HepG2 (cell line): Measurements from ENCODE around the gene RAB40C. TPM values are rescaled to one million over a fixed set of nuclear protein-coding genes. Genes with fewer than 3 reads are reported as not detected.

Experiments
- ATAC-seq: fragments of 200-7000 bp; cut with Tn5 transposase; 3 replicates; pipeline ENCODE4 v1.9.1; 2020; ENCODE audit warnings: mild to moderate bottlenecking, moderate library complexity
- BruUV-seq: library from RNA; stranded (reverse); fragments of 400-500 nt; replicated peaks from 2 replicates; lab custom pipeline; 2021; lab: Mats Ljungman, UMichigan
- CTCF ChIA-PET: fragments of 300-600 bp; formaldehyde crosslinking; extraction: SDS; loops from one replicate; lab custom pipeline; 2021; ENCODE audit warnings: low total read pairs, inconsistent platforms, low intra/inter-chr PET ratio; lab: Yijun Ruan, JAX
- POLR2A ChIA-PET: fragments of 350-600 bp; sonication (Branson Sonifier 250); formaldehyde crosslinking; loops from one replicate; lab custom pipeline; 2020; ENCODE audit warnings: antibody characterized with exemption, inconsistent platforms; lab: Yijun Ruan, JAX
- DNase-seq: peaks from one replicate; pipeline ENCODE4 v3.0.0-alpha.2; 2015; ENCODE audit warnings: low spot score
- FAIRE-seq: peaks from 3 replicates; lab custom pipeline; 2011; peaks lifted over from hg19 to GRCh38; lab: Jason Lieb, UNC
- H2AFZ ChIP-seq: one replicate; pipeline ENCODE4 v1.6.1; 2011; ENCODE audit warnings: low read length, inconsistent platforms
- H3K27ac ChIP-seq: fragments of 300-600 bp; 3 replicates; pipeline ENCODE4 v1.8.0; 2011; ENCODE audit warnings: mixed run types, mild to moderate bottlenecking, mixed read lengths, low read length, inconsistent platforms; ENCODE audit not compliant: insufficient read depth; ENCODE audit errors: extremely low read length
- H3K27me3 ChIP-seq, 2 experiments: fragments of 200-600 bp in 1 of 2; 2 replicates in 1 of 2; 3 replicates in 1 of 2; pipeline versions ENCODE4 v1.6.0 to v1.8.0; 2011; ENCODE audit warnings: low read length in 2 of 2, mild to moderate bottlenecking in 2 of 2, moderate library complexity in 2 of 2, inconsistent platforms in 1 of 2; ENCODE audit not compliant: insufficient read depth in 2 of 2, control insufficient read depth in 1 of 2
- H3K36me3 ChIP-seq, 2 experiments: fragments of 200-600 bp in 1 of 2; replicated peaks in 1 of 2; 2 replicates in 1 of 2; 3 replicates in 1 of 2; pipeline versions ENCODE4 v1.5.1 to v1.8.0; 2011; ENCODE audit warnings: low read length in 2 of 2, inconsistent platforms in 1 of 2; ENCODE audit not compliant: insufficient read depth in 2 of 2, control insufficient read depth in 1 of 2
- H3K4me1 ChIP-seq: 2 replicates; pipeline ENCODE4 v1.5.1; 2012; ENCODE audit warnings: low read length, inconsistent platforms; ENCODE audit not compliant: insufficient read depth
- H3K4me2 ChIP-seq: 2 replicates; pipeline ENCODE4 v1.6.0; 2011; ENCODE audit warnings: low read depth, low read length, inconsistent platforms
- H3K4me3 ChIP-seq, 3 experiments: fragments of 200-600 bp in 1 of 3; sonication (generic), shearing (Covaris generic) in 1 of 3; replicated peaks in 1 of 3; 2 replicates each; pipeline ENCODE4 v1.5.1; 2011 to 2016; ENCODE audit warnings: low read length in 3 of 3, inconsistent platforms in 2 of 3, low read depth in 2 of 3, mild to moderate bottlenecking in 2 of 3, control low read depth in 1 of 3, mixed read lengths in 1 of 3; ENCODE audit not compliant: insufficient read depth in 1 of 3
- H3K79me2 ChIP-seq: one replicate; pipeline ENCODE4 v1.6.1; 2011; ENCODE audit warnings: low read length, inconsistent platforms; ENCODE audit not compliant: insufficient read depth
- H3K9ac ChIP-seq: 2 replicates; pipeline ENCODE4 v1.6.0; 2011; ENCODE audit warnings: mild to moderate bottlenecking, low read depth, low read length, inconsistent platforms; ENCODE audit not compliant: insufficient read depth
- H3K9me3 ChIP-seq: 2 replicates; pipeline ENCODE4 v1.5.1; 2012; ENCODE audit warnings: mild to moderate bottlenecking, low read length
- H4K20me1 ChIP-seq: 2 replicates; pipeline ENCODE4 v1.6.0; 2011; ENCODE audit warnings: inconsistent platforms, mild to moderate bottlenecking, low read length, moderate library complexity; ENCODE audit not compliant: insufficient read depth
- HNF1A ChIP-seq, 2 experiments: sonication (generic) in 1 of 2; formaldehyde crosslinking in 1 of 2; IDR thresholded peaks; 2 replicates each; pipeline versions ENCODE4 v1.4.0 to v1.6.1; 2016 to 2020; ENCODE audit warnings: borderline replicate concordance in 1 of 2, low read depth in 1 of 2, mild to moderate bottlenecking in 1 of 2, missing genetic modification reagents in 1 of 2
- MTA1 ChIP-seq: sonication (generic); formaldehyde crosslinking; IDR thresholded peaks from 2 replicates; pipeline ENCODE4 v1.4.0; 2020; ENCODE audit warnings: missing genetic modification reagents, mild to moderate bottlenecking, borderline replicate concordance
- NR2F2 ChIP-seq: IDR thresholded peaks from 2 replicates; pipeline ENCODE4 v1.6.1; 2012; ENCODE audit warnings: low read depth, inconsistent platforms, borderline replicate concordance
- NR3C1 ChIP-seq: sonication (generic); formaldehyde crosslinking; IDR thresholded peaks from 2 replicates; pipeline ENCODE4 v1.4.0; 2020; ENCODE audit warnings: missing genetic modification reagents
- RBM39 ChIP-seq: fragments of 200-400 bp; formaldehyde crosslinking; IDR thresholded peaks from one replicate; pipeline ENCODE4 v1.6.1; 2018; ENCODE audit warnings: antibody characterized with exemption, mild to moderate bottlenecking, low read depth, low read length; ENCODE audit not compliant: poor library complexity, severe bottlenecking
- SNAPC2 ChIP-seq: sonication (generic); formaldehyde crosslinking; IDR thresholded peaks from 2 replicates; pipeline ENCODE4 v1.8.1; 2022; ENCODE audit warnings: mild to moderate bottlenecking, missing genetic modification reagents
- SPEN ChIP-seq: sonication (generic); formaldehyde crosslinking; IDR thresholded peaks from 2 replicates; pipeline ENCODE4 v1.5.1; 2020; ENCODE audit warnings: low read depth, mild to moderate bottlenecking, missing genetic modification reagents
- YEATS4 ChIP-seq: sonication (generic); formaldehyde crosslinking; IDR thresholded peaks from 2 replicates; pipeline ENCODE4 v1.4.0; 2020; ENCODE audit warnings: missing genetic modification reagents, borderline replicate concordance
- ZBTB38 ChIP-seq: sonication (generic); formaldehyde crosslinking; IDR thresholded peaks from 2 replicates; pipeline ENCODE4 v1.5.1; 2020; ENCODE audit warnings: mild to moderate bottlenecking, missing genetic modification reagents
- ZNF124 ChIP-seq: sonication (generic); formaldehyde crosslinking; IDR thresholded peaks from 2 replicates; pipeline ENCODE4 v1.4.0; 2020; ENCODE audit warnings: missing genetic modification reagents
- ZNF768 ChIP-seq: sonication (generic); formaldehyde crosslinking; IDR thresholded peaks from 2 replicates; pipeline ENCODE4 v1.4.0; 2020; ENCODE audit warnings: missing genetic modification reagents
- ZNF83 ChIP-seq: sonication (generic); formaldehyde crosslinking; IDR thresholded peaks from 2 replicates; pipeline ENCODE4 v1.4.0; 2020; ENCODE audit warnings: missing genetic modification reagents, mild to moderate bottlenecking, borderline replicate concordance
- WGBS: methylation state at CpG from one replicate; pipeline ENCODE4 v1.1.6; 2017; ENCODE audit warnings: low lambda C conversion rate; 5-methylcytosine and 5-hydroxymethylcytosine counted together
- in situ Hi-C: cut with HindIII; loops from 2 replicates; pipeline ENCODE4 v1.10.0; 2017; ENCODE audit warnings: low pct_unique_long_range_greater_than_20kb; ENCODE audit not compliant: extremely low pct_ligation_motif_present
- intact Hi-C: fragments of 100-400 bp; cut with micrococcal nuclease; formaldehyde crosslinking; loops from one replicate; pipeline ENCODE4 v1.10.0; 2022; ENCODE audit not compliant: unreplicated experiment
- polyA plus RNA-seq, 8 experiments: library from polyadenylated mRNA; depleted of rRNA in 3 of 8; stranded (reverse) in 7 of 8; unstranded in 1 of 8; fragments of >200 nt; fragmentation: Illumina TruSeq in 4 of 8; extraction: Trizol in 4 of 8; gene quantifications; 2 replicates each; pipeline versions ENCODE4 v1.2.1 to v1.2.3, GENCODE V29; 2011 to 2016; ENCODE audit warnings: low read depth in 4 of 8, missing spikeins in 1 of 8, mixed read lengths in 1 of 8; ENCODE audit not compliant: insufficient read depth in 1 of 8
- total RNA-seq, 5 experiments: library from RNA; depleted of rRNA; stranded (reverse); fragments of >200 nt; fragmentation: Illumina TruSeq; extraction: Trizol; gene quantifications; 2 replicates each; pipeline ENCODE4 v1.2.3, GENCODE V29; 2016; ENCODE audit warnings: low read depth in 1 of 5

The RAB40C gene
- total and polyA plus RNA-seq, 2 of the 13 experiments (the other 11 are each of a cell fraction or from before 2014, with no cell fraction given): 7.7 to 11.5 TPM

GRCh38 chr16:626787-627453, 37.1 kb downstream of the RAB40C start:
- ATAC-seq (no peak), FAIRE-seq (no peak), DNase-seq (no peak)
- WGBS: 97% methylated on average over 23 of the region's 29 CpGs
- no peaks in the 10 kb centered on the region for H3K27me3 ChIP-seq
- no peak overlapping the region for H3K27ac ChIP-seq
- no peaks in the 10 kb centered on the region for H3K9me3 ChIP-seq
- no peaks in the 10 kb centered on the region for H4K20me1 ChIP-seq
- no TSS peak for BruUV-seq
- no peak overlapping the region for H3K4me3 ChIP-seq
- H3K79me2 ChIP-seq: no peaks in the 10 kb centered on the region
- intact Hi-C loops: no loop called here
- H3K4me2 ChIP-seq: no peak overlapping the region
- H3K9ac ChIP-seq: no peak overlapping the region
- H3K4me1 ChIP-seq: peaks cover 19% of the 10 kb centered on the region
- in situ Hi-C loops: no loop called here
- H2AFZ ChIP-seq: no peak overlapping the region
- no peak for TF ChIP-seq ZNF83
- TF ChIP-seq ZNF124: no peak
- no peak for TF ChIP-seq YEATS4 (CRISPR knock-in tag)
- TF ChIP-seq NR3C1 (CRISPR knock-in tag): no peak
- CTCF ChIA-PET: no interaction called here
- H3K36me3 ChIP-seq: peaks cover 4% of the 10 kb centered on the region in 2 experiments; a peak in 2 of 5 replicates
- POLR2A ChIA-PET: interaction anchor here (1.0 kb wide), 1 partner anchor 9 kb away, joined by 3 read pairs; the partner anchor contains the start of gene METTL26

GRCh38 chr16:627454-628239, 37.8 kb downstream of the RAB40C start:
- ATAC-seq (no peak), DNase-seq (no peak), FAIRE-seq (no peak)
- no TSS peak for BruUV-seq
- ChIA-PET POLR2A (interaction anchor here (1.0 kb wide), 1 partner anchor 9 kb away, joined by 3 read pairs; the partner anchor contains the start of gene METTL26), CTCF (no interaction called here)
- no peak overlapping the region for H2AFZ ChIP-seq
- H3K4me2 ChIP-seq: no peak overlapping the region
- intact Hi-C loops: no loop called here
- H3K4me3 ChIP-seq: no peak overlapping the region
- H3K4me1 ChIP-seq: peaks cover 19% of the 10 kb centered on the region
- H3K36me3 ChIP-seq: peaks cover 4% of the 10 kb centered on the region in 2 experiments; a peak in 2 of 5 replicates
- in situ Hi-C loops: no loop called here
- H3K9me3 ChIP-seq: no peaks in the 10 kb centered on the region
- H3K27me3 ChIP-seq: no peaks in the 10 kb centered on the region
- no peak overlapping the region for H3K27ac ChIP-seq
- H3K79me2 ChIP-seq: no peaks in the 10 kb centered on the region
- H3K9ac ChIP-seq: no peak overlapping the region
- no peaks in the 10 kb centered on the region for H4K20me1 ChIP-seq
- 89% methylated on average over 28 of the region's 50 CpGs for WGBS
- TF ChIP-seq MTA1 (CRISPR knock-in tag) (0 out of 2 replicates have a peak, but pooled peaks have one; percentile 51), RBM39 (peak; percentile 29), SNAPC2 (no peak), ZNF768 (no peak), NR2F2 (no peak), SPEN (CRISPR knock-in tag) (no peak), HNF1A (IDR thresholded peaks at IDR 0.05; ENCODE audit: low read depth) (no peak), HNF1A (CRISPR knock-in tag; IDR thresholded peaks at IDR 0.05; ENCODE audit: borderline replicate concordance) (no peak), ZBTB38 (CRISPR knock-in tag) (peak; percentile 100)
